ENCODE measurements around the gene ACACB. TPM values are rescaled to one million over a fixed set of nuclear protein-coding genes. Genes with fewer than 3 reads are reported as not detected.

The ACACB gene
- total RNA-seq, 1 donor from 2014 or later, result 15.4 TPM

GRCh38 chr12:109218996-109219395, 102.6 kb downstream of the ACACB start:
- no peaks in the 10 kb centered on the region for H3K27me3 Mint-ChIP-seq (ENCODE audit: low read depth)
- peaks cover 7% of the 10 kb centered on the region for H3K36me3 Mint-ChIP-seq
- H3K27ac Mint-ChIP-seq, result no peak overlapping the region
- no peaks in the 10 kb centered on the region for H3K9me3 Mint-ChIP-seq
- TF ChIP-seq, protein P1, sequence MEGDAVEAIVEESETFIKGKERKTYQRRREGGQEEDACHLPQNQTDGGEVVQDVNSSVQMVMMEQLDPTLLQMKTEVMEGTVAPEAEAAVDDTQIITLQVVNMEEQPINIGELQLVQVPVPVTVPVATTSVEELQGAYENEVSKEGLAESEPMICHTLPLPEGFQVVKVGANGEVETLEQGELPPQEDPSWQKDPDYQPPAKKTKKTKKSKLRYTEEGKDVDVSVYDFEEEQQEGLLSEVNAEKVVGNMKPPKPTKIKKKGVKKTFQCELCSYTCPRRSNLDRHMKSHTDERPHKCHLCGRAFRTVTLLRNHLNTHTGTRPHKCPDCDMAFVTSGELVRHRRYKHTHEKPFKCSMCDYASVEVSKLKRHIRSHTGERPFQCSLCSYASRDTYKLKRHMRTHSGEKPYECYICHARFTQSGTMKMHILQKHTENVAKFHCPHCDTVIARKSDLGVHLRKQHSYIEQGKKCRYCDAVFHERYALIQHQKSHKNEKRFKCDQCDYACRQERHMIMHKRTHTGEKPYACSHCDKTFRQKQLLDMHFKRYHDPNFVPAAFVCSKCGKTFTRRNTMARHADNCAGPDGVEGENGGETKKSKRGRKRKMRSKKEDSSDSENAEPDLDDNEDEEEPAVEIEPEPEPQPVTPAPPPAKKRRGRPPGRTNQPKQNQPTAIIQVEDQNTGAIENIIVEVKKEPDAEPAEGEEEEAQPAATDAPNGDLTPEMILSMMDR (IDR thresholded peaks at IDR 0.05; ENCODE audit: unreplicated experiment), result no peak
- DNase-seq (ENCODE audit: low spot score in 2 of 2, unreplicated experiment in 2 of 2), result no peak
- peaks cover 3% of the 10 kb centered on the region for H3K4me1 Mint-ChIP-seq
- H3K4me3 Mint-ChIP-seq, result no peak overlapping the region

DNA sequence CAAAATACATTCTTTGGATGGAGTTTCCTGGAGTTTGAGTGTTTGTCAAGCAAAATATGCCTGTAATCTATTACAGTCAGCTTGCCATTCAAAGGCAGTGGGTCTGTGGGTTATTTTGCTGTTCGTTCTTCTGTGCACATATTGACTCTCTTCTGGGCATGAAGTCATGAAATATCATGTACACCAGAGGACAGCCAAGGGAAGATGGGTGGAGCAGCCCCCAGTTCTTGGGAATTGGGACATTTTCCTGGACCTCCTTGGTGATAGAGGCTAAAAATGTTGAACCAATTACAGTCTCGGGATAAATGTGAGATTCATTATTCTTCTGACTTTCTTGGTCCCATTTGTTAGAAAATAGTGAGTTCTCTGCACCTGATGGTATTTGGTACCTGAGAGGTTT, 103.6 kb downstream of the ACACB start:
- no peak for DNase-seq (ENCODE audit: low spot score in 2 of 2, unreplicated experiment in 2 of 2)
- Mint-ChIP-seq H3K4me3 (no peak overlapping the region), H3K27me3 (ENCODE audit: low read depth) (no peaks in the 10 kb centered on the region), H3K36me3 (peaks cover 10% of the 10 kb centered on the region), H3K27ac (no peak overlapping the region), H3K4me1 (no peaks in the 10 kb centered on the region), H3K9me3 (no peaks in the 10 kb centered on the region)
- TF ChIP-seq, protein P1 (IDR thresholded peaks at IDR 0.05; ENCODE audit: unreplicated experiment), result no peak

- TF ChIP-seq, protein P1 (IDR thresholded peaks at IDR 0.05; ENCODE audit: unreplicated experiment), result no peak
- no peak for DNase-seq (ENCODE audit: low spot score in 2 of 2, unreplicated experiment in 2 of 2)
- Mint-ChIP-seq H3K4me3 (no peak overlapping the region), H3K4me1 (no peaks in the 10 kb centered on the region), H3K9me3 (no peaks in the 10 kb centered on the region), H3K36me3 (peaks cover 12% of the 10 kb centered on the region), H3K27ac (no peak overlapping the region), H3K27me3 (ENCODE audit: low read depth) (no peaks in the 10 kb centered on the region)
Measured at GRCh38 chr12:109221277-109221931, 105.0 kb downstream of the ACACB start.

- no peaks in the 10 kb centered on the region for H3K27me3 Mint-ChIP-seq (ENCODE audit: low read depth)
- DNase-seq (ENCODE audit: low spot score in 2 of 2, unreplicated experiment in 2 of 2), result no peak
- H3K36me3 Mint-ChIP-seq, result peaks cover 13% of the 10 kb centered on the region
- TF ChIP-seq, protein P1 (IDR thresholded peaks at IDR 0.05; ENCODE audit: unreplicated experiment), result no peak
- no peak overlapping the region for H3K27ac Mint-ChIP-seq
- no peaks in the 10 kb centered on the region for H3K4me1 Mint-ChIP-seq
- no peak overlapping the region for H3K4me3 Mint-ChIP-seq
- no peaks in the 10 kb centered on the region for H3K9me3 Mint-ChIP-seq
Measured at GRCh38 chr12:109222062-109222461, 105.7 kb downstream of the ACACB start.

DNA sequence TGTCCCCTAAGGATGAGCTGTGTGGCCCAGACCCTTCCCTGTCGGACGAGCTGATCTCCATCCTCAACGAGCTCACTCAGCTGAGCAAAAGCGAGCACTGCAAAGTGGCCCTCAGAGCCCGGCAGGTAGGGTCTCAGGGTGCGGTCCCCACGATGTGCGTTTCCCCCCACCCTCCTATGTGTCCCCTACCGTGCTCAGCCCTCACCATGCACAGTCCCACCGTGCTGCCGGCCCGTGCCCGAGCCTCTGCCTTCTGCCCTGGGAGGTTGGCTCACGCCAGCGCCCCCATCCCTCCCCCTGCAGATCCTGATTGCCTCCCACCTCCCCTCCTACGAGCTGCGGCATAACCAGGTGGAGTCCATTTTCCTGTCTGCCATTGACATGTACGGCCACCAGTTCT, 106.1 kb downstream of the ACACB start:
- H3K27me3 Mint-ChIP-seq (ENCODE audit: low read depth), result no peaks in the 10 kb centered on the region
- no peaks in the 10 kb centered on the region for H3K9me3 Mint-ChIP-seq
- peaks cover 13% of the 10 kb centered on the region for H3K36me3 Mint-ChIP-seq
- H3K4me1 Mint-ChIP-seq, result no peaks in the 10 kb centered on the region
- DNase-seq (ENCODE audit: low spot score in 2 of 2, unreplicated experiment in 2 of 2), result no peak
- TF ChIP-seq, protein P1 (IDR thresholded peaks at IDR 0.05; ENCODE audit: unreplicated experiment), result no peak
- H3K4me3 Mint-ChIP-seq, result no peak overlapping the region
- H3K27ac Mint-ChIP-seq, result no peak overlapping the region

Measured in mesothelial cell of epicardium (in vitro differentiated cells).